ENCODE results near the gene AOC2. TPM values are rescaled to one million over a fixed set of nuclear protein-coding genes. Genes with fewer than 3 reads are reported as not detected.
"Not testable (repeated sequence)": the region's sequence is repeated elsewhere in the genome, so short reads cannot be mapped to it uniquely, and the experiment has no call there.

Gene AOC2
- total RNA-seq, 1 donor from 2014 or later: 0.44 TPM

DNA sequence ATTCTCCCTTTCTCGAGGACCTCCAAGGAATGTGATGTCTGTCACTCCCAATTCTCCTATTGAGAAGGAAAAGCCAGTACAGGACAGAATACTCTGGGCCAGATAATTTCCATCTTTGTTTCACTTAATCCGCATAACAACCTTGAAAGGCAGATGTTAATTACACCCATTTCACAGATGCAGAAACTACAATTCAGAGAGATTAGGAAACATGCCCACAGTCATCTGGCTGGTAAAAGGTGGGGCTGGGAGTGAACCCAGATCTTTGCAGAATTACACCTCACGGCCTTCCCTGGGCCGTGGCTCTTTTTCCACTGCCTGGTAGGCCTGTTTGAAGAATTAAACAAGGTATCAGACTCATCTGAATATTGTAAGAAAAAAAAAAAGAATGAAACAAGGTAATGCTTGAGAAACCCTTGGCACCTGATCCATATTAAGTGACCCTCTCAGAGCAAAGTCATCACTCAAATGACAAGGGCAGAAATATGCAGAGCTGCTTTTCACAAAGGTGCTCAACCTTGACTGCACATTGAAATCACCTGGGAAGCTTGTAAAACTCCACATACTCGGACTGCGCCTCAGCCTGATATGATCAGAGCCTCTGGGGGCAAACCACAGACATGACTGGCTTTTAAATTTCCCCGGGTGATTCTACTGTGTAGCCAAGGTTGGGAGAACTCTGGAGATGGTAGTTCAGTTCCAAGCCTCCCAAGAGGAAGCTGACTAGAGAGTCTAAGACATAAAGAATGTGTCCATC, 39.6 kb downstream of the AOC2 start:
- Histone ChIP-seq H3K9me3 (replicated peaks) (no peaks in the 10 kb centered on the region), H3K4me1 (peaks cover 16% of the 10 kb centered on the region), H3K27me3 (ENCODE audit: low read depth) (no peaks in the 10 kb centered on the region), H3K27ac (replicated peaks) (no peak overlapping the region), H3K36me3 (no peaks in the 10 kb centered on the region), H3K4me3 (no peak overlapping the region)
- DNase-seq: no peak
- no peak for TF ChIP-seq CTCF (IDR thresholded peaks at IDR 0.05; ENCODE audit: borderline replicate concordance)
- intact Hi-C loops (cut with micrococcal nuclease): no loop called here

DNA sequence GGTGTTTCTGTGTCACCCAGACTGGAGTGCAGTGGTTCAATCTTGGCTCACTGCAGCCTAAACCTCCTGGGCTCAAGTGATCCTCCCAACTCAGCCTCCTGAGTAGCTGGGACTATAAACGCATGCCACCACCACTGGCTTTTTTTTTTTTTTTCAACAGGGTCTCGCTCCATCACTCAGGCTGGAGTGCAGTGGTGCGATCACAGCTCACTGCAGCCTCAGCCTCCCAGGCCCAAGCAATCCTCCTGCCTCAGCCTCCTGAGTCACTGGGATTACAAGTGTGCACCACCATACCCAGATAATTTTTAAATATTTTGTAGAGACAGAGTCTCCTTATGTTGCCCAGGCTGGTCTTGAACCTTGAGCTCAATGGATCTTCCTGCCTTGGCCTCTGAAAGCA, 41.4 kb downstream of the AOC2 start:
- H3K36me3 ChIP-seq; DNase-seq; H3K9me3 ChIP-seq (replicated peaks); intact Hi-C loops (cut with micrococcal nuclease); H3K27me3 ChIP-seq (ENCODE audit: low read depth); H3K4me3 ChIP-seq: not testable (repeated sequence)
- Histone ChIP-seq H3K27ac (replicated peaks) (peak overlapping the region; percentile 36), H3K4me1 (peaks cover 25% of the 10 kb centered on the region)

- peak overlapping the region; percentile 36 for H3K27ac ChIP-seq (replicated peaks)
- no peaks in the 10 kb centered on the region for H3K9me3 ChIP-seq (replicated peaks)
- intact Hi-C loops (cut with micrococcal nuclease): no loop called here
- no peaks in the 10 kb centered on the region for H3K27me3 ChIP-seq (ENCODE audit: low read depth)
- peaks cover 33% of the 10 kb centered on the region for H3K4me1 ChIP-seq
- no peaks in the 10 kb centered on the region for H3K36me3 ChIP-seq
- H3K4me3 ChIP-seq: no peak overlapping the region
- TF ChIP-seq CTCF (IDR thresholded peaks at IDR 0.05; ENCODE audit: borderline replicate concordance): no peak
- DNase-seq: no peak
Observed at GRCh38 chr17:42886283-42887176, 42.1 kb downstream of the AOC2 start.

- Histone ChIP-seq H3K27me3 (ENCODE audit: low read depth) (no peaks in the 10 kb centered on the region), H3K4me3 (no peak overlapping the region), H3K27ac (replicated peaks) (no peak overlapping the region), H3K4me1 (peaks cover 65% of the 10 kb centered on the region), H3K9me3 (replicated peaks) (no peaks in the 10 kb centered on the region), H3K36me3 (no peaks in the 10 kb centered on the region)
- TF ChIP-seq CTCF (IDR thresholded peaks at IDR 0.05; ENCODE audit: borderline replicate concordance): no peak
- DNase-seq: peak; percentile 31
- intact Hi-C loops (cut with micrococcal nuclease): no loop called here
Observed at GRCh38 chr17:42889809-42890208, 45.4 kb downstream of the AOC2 start.

DNA sequence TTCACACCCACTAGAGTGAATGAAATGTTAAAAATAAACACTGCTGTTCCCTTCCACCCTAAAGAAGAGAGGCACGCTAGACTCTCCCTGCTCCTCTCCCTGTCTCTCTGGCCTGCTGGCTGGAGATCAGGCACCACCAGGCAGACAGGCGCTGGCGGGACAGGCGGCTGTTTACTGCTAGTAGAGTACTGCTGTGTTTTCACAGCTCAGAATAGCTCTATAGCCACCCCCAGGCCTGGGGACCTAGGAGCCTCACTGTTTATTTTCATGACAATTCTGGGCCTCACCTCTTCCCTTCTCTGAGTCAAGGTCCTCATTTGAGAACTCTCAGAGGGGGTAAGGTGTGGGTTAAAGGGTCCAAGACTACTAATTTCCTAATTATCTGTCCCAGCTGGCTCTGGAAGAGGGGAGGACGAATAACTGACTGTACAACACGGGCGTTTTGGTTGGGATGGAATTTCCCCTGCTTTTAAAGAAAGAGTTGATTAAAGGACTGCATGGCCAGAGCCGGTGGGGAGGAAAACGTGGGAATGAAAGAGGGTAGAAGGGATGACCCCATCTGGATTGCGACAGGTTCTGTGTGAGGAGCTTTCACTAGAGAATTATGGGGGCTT, 47.3 kb downstream of the AOC2 start:
- Histone ChIP-seq H3K9me3 (replicated peaks) (no peaks in the 10 kb centered on the region), H3K27ac (replicated peaks) (peak overlapping the region; percentile 87), H3K36me3 (no peaks in the 10 kb centered on the region), H3K4me1 (peaks cover 64% of the 10 kb centered on the region), H3K27me3 (ENCODE audit: low read depth) (no peaks in the 10 kb centered on the region), H3K4me3 (no peak overlapping the region)
- intact Hi-C loops (cut with micrococcal nuclease): no loop called here
- peak; percentile 69 for DNase-seq
- peak; percentile 16 for TF ChIP-seq CTCF (IDR thresholded peaks at IDR 0.05; ENCODE audit: borderline replicate concordance)
